DOHH2 (cell line): Measurements from ENCODE around the gene C17orf100.

Experiments used
- H3F3A ChIP-seq: fragments of 200-600 bp; sonication (generic), shearing (Covaris generic); 2 replicates; pipeline ENCODE4 v1.6.0; 2016; ENCODE audit warnings: antibody characterized with exemption, mild to moderate bottlenecking; ENCODE audit not compliant: control insufficient read depth, insufficient read depth
- H3K27ac ChIP-seq: fragments of 200-600 bp; sonication (generic); 2 replicates; pipeline ENCODE4 v1.5.1; 2014; ENCODE audit warnings: low read depth, mild to moderate bottlenecking, low read length, moderate library complexity
- H3K27me3 ChIP-seq: fragments of 200-600 bp; sonication (generic); 2 replicates; pipeline ENCODE4 v1.6.1; 2014; ENCODE audit warnings: mild to moderate bottlenecking, low read length, mixed read lengths; ENCODE audit not compliant: control insufficient read depth
- H3K36me3 ChIP-seq: fragments of 200-600 bp; sonication (generic); 2 replicates; pipeline ENCODE4 v1.6.1; 2014; ENCODE audit warnings: mild to moderate bottlenecking, low read length, moderate library complexity, mixed read lengths; ENCODE audit not compliant: control insufficient read depth
- H3K4me1 ChIP-seq: fragments of 200-600 bp; sonication (generic); 2 replicates; pipeline ENCODE4 v1.6.1; 2014; ENCODE audit warnings: mild to moderate bottlenecking, low read length, mixed read lengths; ENCODE audit not compliant: control insufficient read depth
- H3K4me2 ChIP-seq: fragments of 200-600 bp; sonication (generic); 2 replicates; pipeline ENCODE4 v1.6.0; 2014; ENCODE audit warnings: mild to moderate bottlenecking, low read length, moderate library complexity
- H3K4me3 ChIP-seq: fragments of 200-600 bp; sonication (generic); 2 replicates; pipeline ENCODE4 v1.5.1; 2014; ENCODE audit warnings: mild to moderate bottlenecking, low read length, mixed read lengths
- H3K79me2 ChIP-seq: fragments of 200-600 bp; sonication (generic); 2 replicates; pipeline ENCODE4 v1.6.1; 2014; ENCODE audit warnings: mild to moderate bottlenecking, low read length, mixed read lengths; ENCODE audit not compliant: control insufficient read depth
- H3K9me2 ChIP-seq: fragments of 200-600 bp; sonication (generic); replicated peaks from 2 replicates; pipeline ENCODE4 v1.6.1; 2014; ENCODE audit warnings: mild to moderate bottlenecking, low read length, mixed read lengths; ENCODE audit not compliant: control insufficient read depth
- H3K9me3 ChIP-seq: fragments of 200-600 bp; sonication (generic); 2 replicates; pipeline ENCODE4 v1.6.1; 2014; ENCODE audit warnings: antibody characterized with exemption, low read length, mixed read lengths; ENCODE audit not compliant: control insufficient read depth, insufficient read depth
- H4K20me1 ChIP-seq: fragments of 200-600 bp; sonication (generic); 2 replicates; pipeline ENCODE4 v1.6.0; 2014; ENCODE audit warnings: low read depth, mild to moderate bottlenecking, antibody characterized with exemption, low read length, moderate library complexity; ENCODE audit not compliant: control insufficient read depth, insufficient read depth
- EZH2phosphoT487 ChIP-seq: fragments of 200-600 bp; sonication (generic); IDR thresholded peaks from 2 replicates; pipeline ENCODE4 v1.6.1; 2017; ENCODE audit warnings: borderline replicate concordance, mild to moderate bottlenecking, antibody characterized with exemption, low read length, moderate library complexity, mixed read lengths
- TF ChIP-seq, protein P1 (sequence below): fragments of 200-600 bp; sonication (generic); IDR thresholded peaks from one replicate; pipeline ENCODE4 v1.5.1; 2014; ENCODE audit warnings: antibody characterized with exemption, mild to moderate bottlenecking, low read depth, low read length; ENCODE audit not compliant: poor library complexity, severe bottlenecking

C17orf100 gene

DNA sequence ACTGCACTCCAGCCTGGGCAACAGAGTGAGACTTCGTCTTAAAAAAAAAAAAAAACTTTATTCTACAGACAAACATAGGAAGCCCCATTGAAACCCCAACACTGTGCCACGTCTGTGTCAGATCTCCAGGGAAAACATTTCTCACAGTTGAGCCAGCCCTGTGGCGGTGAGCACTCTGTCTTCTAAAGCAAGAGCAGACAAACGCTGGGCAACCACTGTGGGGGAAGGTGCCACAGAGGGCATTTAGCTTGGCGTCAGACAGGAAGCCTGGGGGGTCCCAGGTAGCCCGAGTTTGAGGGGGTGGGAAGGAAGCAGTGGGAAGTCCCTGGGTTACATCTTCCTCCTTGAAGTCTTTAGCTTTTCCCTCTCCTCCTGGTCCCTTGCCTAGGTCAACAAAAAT lies 16.0 kb downstream of the C17orf100 start:
- Histone ChIP-seq H3K4me2 (no peak overlapping the region), H3K9me3 (no peaks in the 10 kb centered on the region), H3K27me3 (no peaks in the 10 kb centered on the region), H3K79me2 (no peaks in the 10 kb centered on the region), H3K4me1 (peaks cover 4% of the 10 kb centered on the region), H3K36me3 (no peaks in the 10 kb centered on the region), H3F3A (no peaks in the 10 kb centered on the region), H3K4me3 (no peak overlapping the region), H3K9me2 (no peaks in the 10 kb centered on the region), H4K20me1 (peaks cover 3% of the 10 kb centered on the region; the same call in 1 of the 2 replicates), H3K27ac (no peak overlapping the region)
- TF ChIP-seq EZH2phosphoT487, result no peak
- TF ChIP-seq, protein P1, sequence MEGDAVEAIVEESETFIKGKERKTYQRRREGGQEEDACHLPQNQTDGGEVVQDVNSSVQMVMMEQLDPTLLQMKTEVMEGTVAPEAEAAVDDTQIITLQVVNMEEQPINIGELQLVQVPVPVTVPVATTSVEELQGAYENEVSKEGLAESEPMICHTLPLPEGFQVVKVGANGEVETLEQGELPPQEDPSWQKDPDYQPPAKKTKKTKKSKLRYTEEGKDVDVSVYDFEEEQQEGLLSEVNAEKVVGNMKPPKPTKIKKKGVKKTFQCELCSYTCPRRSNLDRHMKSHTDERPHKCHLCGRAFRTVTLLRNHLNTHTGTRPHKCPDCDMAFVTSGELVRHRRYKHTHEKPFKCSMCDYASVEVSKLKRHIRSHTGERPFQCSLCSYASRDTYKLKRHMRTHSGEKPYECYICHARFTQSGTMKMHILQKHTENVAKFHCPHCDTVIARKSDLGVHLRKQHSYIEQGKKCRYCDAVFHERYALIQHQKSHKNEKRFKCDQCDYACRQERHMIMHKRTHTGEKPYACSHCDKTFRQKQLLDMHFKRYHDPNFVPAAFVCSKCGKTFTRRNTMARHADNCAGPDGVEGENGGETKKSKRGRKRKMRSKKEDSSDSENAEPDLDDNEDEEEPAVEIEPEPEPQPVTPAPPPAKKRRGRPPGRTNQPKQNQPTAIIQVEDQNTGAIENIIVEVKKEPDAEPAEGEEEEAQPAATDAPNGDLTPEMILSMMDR, result no peak

DNA sequence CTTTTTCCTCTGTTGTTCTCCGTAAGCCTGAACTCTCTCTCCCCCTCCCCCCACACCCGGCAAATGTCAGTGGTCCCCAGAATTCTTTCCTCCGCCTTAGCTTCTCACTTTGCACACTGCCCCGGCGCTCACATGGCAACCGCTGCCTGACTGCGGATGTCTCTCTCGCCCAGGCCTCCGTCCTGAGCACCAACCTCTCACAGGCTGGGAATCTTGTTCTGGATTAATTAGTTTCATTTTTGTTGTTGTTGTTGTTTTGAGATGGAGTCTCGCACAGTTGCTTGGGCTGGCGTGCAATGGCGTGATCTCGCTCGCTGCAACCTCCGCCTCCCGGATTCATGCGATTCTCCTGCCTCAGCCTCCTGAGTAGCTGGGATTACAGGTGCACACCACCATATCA lies 16.7 kb downstream of the C17orf100 start:
- H3K79me2 ChIP-seq, result no peaks in the 10 kb centered on the region
- no peak overlapping the region for H3K4me3 ChIP-seq
- TF ChIP-seq EZH2phosphoT487, result no peak
- TF ChIP-seq, protein P1, result no peak
- H3K4me2 ChIP-seq, result no peak overlapping the region
- no peaks in the 10 kb centered on the region for H3K27me3 ChIP-seq
- no peaks in the 10 kb centered on the region for H3K36me3 ChIP-seq
- no peaks in the 10 kb centered on the region for H3F3A ChIP-seq
- no peaks in the 10 kb centered on the region for H3K9me3 ChIP-seq
- H3K4me1 ChIP-seq, result no peaks in the 10 kb centered on the region
- no peak overlapping the region for H3K27ac ChIP-seq
- no peaks in the 10 kb centered on the region for H3K9me2 ChIP-seq
- H4K20me1 ChIP-seq, result peaks cover 3% of the 10 kb centered on the region; the same call in 1 of the 2 replicates

DNA sequence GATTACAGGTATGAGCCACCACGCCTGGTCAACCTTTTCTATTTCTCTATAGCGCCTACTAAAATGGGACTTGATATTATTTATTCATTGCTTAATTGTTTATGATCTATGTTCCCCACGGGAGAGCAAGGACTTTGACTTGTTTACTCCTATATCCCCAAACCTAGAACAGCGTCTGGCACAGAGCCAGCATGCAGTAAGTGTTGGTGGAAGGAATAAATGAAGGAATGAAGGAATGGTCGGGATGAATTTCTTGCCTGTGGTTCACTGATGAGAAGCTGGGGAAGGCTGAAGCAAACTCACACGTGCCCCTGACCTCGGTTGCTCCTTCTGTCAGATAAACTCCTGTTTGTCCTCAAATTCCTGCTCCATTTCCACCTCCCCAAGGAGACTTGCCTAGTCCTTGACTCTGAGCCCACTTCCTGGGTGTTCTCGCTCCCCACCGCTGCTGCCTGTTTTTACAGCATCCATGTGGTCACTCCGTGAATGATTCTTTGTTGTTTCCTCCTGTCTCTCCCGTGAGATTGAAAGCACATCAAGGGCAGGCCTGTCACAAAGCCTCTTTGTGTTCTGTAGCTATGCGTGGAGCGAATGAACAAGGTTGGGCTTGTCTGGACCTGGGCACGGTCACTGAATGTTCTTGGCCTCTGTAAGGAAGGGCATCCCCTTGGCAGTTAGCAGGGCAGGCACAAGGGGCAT lies 17.3 kb downstream of the C17orf100 start:
- Histone ChIP-seq H3K27me3 (no peaks in the 10 kb centered on the region), H3K4me3 (no peak overlapping the region), H3K4me2 (no peak overlapping the region)

More for the DNA sequence above, 17.3 kb downstream of the C17orf100 start:
- H3K36me3 ChIP-seq, result no peaks in the 10 kb centered on the region
- no peaks in the 10 kb centered on the region for H3K9me3 ChIP-seq
- H3K9me2 ChIP-seq, result no peaks in the 10 kb centered on the region
- H3K4me1 ChIP-seq, result no peaks in the 10 kb centered on the region
- H3F3A ChIP-seq, result no peaks in the 10 kb centered on the region
- no peak for TF ChIP-seq EZH2phosphoT487
- TF ChIP-seq, protein P1, result no peak
- no peaks in the 10 kb centered on the region for H3K79me2 ChIP-seq
- H3K27ac ChIP-seq, result no peak overlapping the region
- peaks cover 3% of the 10 kb centered on the region; the same call in 1 of the 2 replicates for H4K20me1 ChIP-seq
